Upper lobe of left lung (tissue), 6 donors: ENCODE results near the gene RYR3. TPM values are rescaled to one million over a fixed set of nuclear protein-coding genes. Genes with fewer than 3 reads are reported as not detected.

Experiments
- ATAC-seq, 2 donors: fragments of 200-7000 bp; cut with Tn5 transposase; one replicate each; pipeline ENCODE4 v1.9.1; 2022; ENCODE audit warnings: mild to moderate bottlenecking in 2 of 2, moderate library complexity in 2 of 2; ENCODE audit not compliant: low FRiP score in 2 of 2
- DNase-seq, 2 donors: peaks; one replicate each; pipeline ENCODE4 v3.0.0-alpha.2; 2019 to 2020
- H3K27ac ChIP-seq, 4 donors: fragments of 200-600 bp; sonication (generic); one replicate each; pipeline ENCODE4 v1.5.1; 2016 to 2019
- H3K27me3 ChIP-seq, 4 donors: fragments of 200-600 bp; sonication (generic); one replicate each; pipeline ENCODE4 v1.5.1; 2017 to 2019
- H3K36me3 ChIP-seq, 4 donors: fragments of 200-600 bp; sonication (generic); one replicate each; pipeline ENCODE4 v1.5.1; 2016 to 2019
- H3K4me1 ChIP-seq, 4 donors: fragments of 200-600 bp; sonication (generic); one replicate each; pipeline ENCODE4 v1.5.1; 2018 to 2019
- H3K4me3 ChIP-seq, 4 donors: fragments of 200-600 bp; sonication (generic); one replicate each; pipeline ENCODE4 v1.5.1; 2017 to 2019; ENCODE audit warnings: mild to moderate bottlenecking in 2 of 4, moderate library complexity in 1 of 4
- H3K9me3 ChIP-seq, 4 donors: fragments of 200-600 bp; sonication (generic); one replicate each; pipeline ENCODE4 v1.5.1; 2018 to 2019
- EP300 ChIP-seq, 4 donors: sonication (generic); formaldehyde crosslinking; IDR thresholded peaks; one replicate each; pipeline ENCODE4 v1.5.1; 2017; ENCODE audit warnings: antibody characterized with exemption in 4 of 4, control low read depth in 2 of 4
- POLR2A ChIP-seq, 4 donors: fragments of 450-650 bp; IDR thresholded peaks; one replicate each; pipeline ENCODE4 v1.5.1; 2016 to 2017; ENCODE audit warnings: antibody characterized with exemption in 4 of 4, mild to moderate bottlenecking in 2 of 4
- POLR2AphosphoS5 ChIP-seq, 2 donors: sonication (generic); formaldehyde crosslinking; IDR thresholded peaks; one replicate each; pipeline ENCODE4 v1.5.1; 2017; ENCODE audit warnings: antibody characterized with exemption in 2 of 2
- WGBS, 2 donors: methylation state at CpG; one replicate each; pipeline ENCODE4 v1.1.5; 2017 to 2018; 5-methylcytosine and 5-hydroxymethylcytosine counted together
- total RNA-seq, 6 donors: library from RNA; depleted of rRNA in 4 of 6; stranded (reverse); fragments of >200 nt in 4 of 6; gene quantifications; one replicate each; pipeline versions ENCODE4 v1.1.0 to v1.2.1, GENCODE V29; 2016 to 2021
- TF ChIP-seq, protein P1 (sequence below), 6 experiments: fragments of 450-650 bp in 4 of 6; fragments of 200-600 bp in 2 of 6; sonication (generic) in 2 of 6; IDR thresholded peaks; one replicate each; pipeline ENCODE4 v1.5.1; 2016 to 2019; ENCODE audit warnings: antibody characterized with exemption in 6 of 6
- donor health status: DM: no; HTN: no; CAD: no; lungs with moderate emphysema.
- donor health status: DM: no; HTN: yes; CAD: no; lungs with severe emphysema.

RYR3 gene
- total RNA-seq, 6 donors from 2014 or later: under 0.01 to 0.34 (median 0.15) TPM

DNA sequence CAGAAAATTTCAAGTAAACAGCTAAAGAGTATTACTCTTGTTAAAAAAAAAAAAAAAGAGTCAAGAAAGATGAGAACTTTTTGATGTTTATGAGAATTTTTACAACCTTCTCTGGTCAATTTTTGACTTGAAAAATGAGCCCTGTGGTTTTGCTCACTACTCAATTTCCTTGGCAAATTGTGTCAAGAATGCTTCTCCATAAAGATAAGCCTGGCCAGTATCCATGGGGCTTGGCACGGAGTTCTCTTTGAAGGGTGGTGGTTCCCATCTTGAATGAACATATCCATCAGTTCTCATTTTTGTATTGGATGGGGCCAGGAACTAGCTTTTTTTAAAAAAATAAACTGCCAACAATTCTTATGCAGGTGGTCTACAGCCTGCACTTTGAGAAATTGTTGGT lies 179.9 kb downstream of the RYR3 start:
- no peaks in the 10 kb centered on the region for H3K27me3 ChIP-seq
- H3K27ac ChIP-seq: no peak overlapping the region
- no peaks in the 10 kb centered on the region for H3K4me1 ChIP-seq
- DNase-seq (no peak), ATAC-seq (no peak)
- no peaks in the 10 kb centered on the region for H3K9me3 ChIP-seq
- WGBS, 2 donors: 77 to 78% methylated on average over 1 of the region's 1 CpG
- no peak for TF ChIP-seq EP300 (IDR thresholded peaks at IDR 0.05)
- TF ChIP-seq POLR2A (IDR thresholded peaks at IDR 0.05): no peak
- TF ChIP-seq, protein P1, sequence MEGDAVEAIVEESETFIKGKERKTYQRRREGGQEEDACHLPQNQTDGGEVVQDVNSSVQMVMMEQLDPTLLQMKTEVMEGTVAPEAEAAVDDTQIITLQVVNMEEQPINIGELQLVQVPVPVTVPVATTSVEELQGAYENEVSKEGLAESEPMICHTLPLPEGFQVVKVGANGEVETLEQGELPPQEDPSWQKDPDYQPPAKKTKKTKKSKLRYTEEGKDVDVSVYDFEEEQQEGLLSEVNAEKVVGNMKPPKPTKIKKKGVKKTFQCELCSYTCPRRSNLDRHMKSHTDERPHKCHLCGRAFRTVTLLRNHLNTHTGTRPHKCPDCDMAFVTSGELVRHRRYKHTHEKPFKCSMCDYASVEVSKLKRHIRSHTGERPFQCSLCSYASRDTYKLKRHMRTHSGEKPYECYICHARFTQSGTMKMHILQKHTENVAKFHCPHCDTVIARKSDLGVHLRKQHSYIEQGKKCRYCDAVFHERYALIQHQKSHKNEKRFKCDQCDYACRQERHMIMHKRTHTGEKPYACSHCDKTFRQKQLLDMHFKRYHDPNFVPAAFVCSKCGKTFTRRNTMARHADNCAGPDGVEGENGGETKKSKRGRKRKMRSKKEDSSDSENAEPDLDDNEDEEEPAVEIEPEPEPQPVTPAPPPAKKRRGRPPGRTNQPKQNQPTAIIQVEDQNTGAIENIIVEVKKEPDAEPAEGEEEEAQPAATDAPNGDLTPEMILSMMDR (IDR thresholded peaks at IDR 0.05): no peak
- no peak for TF ChIP-seq POLR2AphosphoS5 (IDR thresholded peaks at IDR 0.05)
- H3K36me3 ChIP-seq: no peaks in the 10 kb centered on the region
- no peak overlapping the region for H3K4me3 ChIP-seq

DNA sequence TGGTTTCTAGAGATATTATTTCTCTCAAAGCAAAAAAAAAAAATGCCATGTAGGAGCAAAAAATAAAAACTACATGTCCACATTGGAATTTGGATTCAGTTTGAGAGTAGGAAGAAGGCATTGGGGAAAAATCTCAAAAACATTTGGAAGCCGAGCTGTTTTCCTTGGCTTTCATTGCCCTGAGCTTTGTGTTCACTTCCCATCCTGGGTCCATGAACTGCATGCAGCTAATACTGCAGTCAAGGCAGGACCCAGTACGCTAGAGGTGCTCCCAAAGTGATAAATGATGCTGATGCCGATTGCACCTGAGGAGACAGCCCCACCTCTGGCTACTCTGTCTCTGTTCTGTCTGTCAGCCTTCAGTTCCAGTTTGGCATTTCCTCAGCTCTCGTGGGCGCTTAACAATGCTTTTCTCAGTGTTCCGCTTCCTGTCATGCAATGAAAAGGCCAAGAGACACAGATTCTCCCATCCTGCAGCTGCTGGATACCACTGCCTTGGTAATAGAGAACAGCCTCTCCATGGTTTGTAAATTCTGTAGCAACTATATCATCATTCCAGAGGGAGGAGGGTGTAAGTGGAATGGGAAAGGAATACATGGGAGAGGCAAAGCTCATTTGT lies 181.8 kb downstream of the RYR3 start:
- Histone ChIP-seq H3K36me3 (no peaks in the 10 kb centered on the region), H3K9me3 (no peaks in the 10 kb centered on the region), H3K27ac (no peak overlapping the region), H3K4me1 (no peaks in the 10 kb centered on the region), H3K4me3 (no peak overlapping the region), H3K27me3 (no peaks in the 10 kb centered on the region)
- ATAC-seq (no peak), DNase-seq (no peak)
- WGBS, 2 donors: 44 to 77% methylated on average over 6 of the region's 6 CpGs
- TF ChIP-seq POLR2A (IDR thresholded peaks at IDR 0.05): no peak

DNA sequence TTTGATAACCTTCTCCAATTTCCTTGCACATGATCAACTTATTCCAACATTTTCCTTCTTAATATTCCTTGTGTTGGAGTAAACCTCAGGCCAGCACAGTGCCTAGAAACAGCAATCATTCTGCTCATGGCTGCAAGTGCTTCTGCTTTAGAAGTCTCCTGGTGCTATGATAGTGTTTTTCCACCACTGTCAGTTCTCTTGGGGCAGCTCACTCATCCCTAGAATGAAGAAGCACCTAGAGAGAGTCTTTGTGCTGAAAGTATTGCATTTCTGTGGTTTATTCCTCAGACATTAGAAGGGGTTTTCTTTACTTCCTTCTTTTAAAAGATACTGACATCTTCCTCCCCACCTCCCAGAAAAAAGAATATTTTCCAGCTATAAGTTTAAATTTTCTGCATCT lies 183.5 kb downstream of the RYR3 start:
- DNase-seq: no peak
- H3K27me3 ChIP-seq: no peaks in the 10 kb centered on the region
- H3K4me1 ChIP-seq: no peaks in the 10 kb centered on the region
- H3K4me3 ChIP-seq: no peak overlapping the region
- H3K9me3 ChIP-seq: no peaks in the 10 kb centered on the region
- no peaks in the 10 kb centered on the region for H3K36me3 ChIP-seq
- H3K27ac ChIP-seq: no peak overlapping the region
- TF ChIP-seq, protein P1 (IDR thresholded peaks at IDR 0.05): no peak
- TF ChIP-seq POLR2A (IDR thresholded peaks at IDR 0.05): no peak
- no peak for TF ChIP-seq POLR2AphosphoS5 (IDR thresholded peaks at IDR 0.05)
- TF ChIP-seq EP300 (IDR thresholded peaks at IDR 0.05): no peak
- ATAC-seq: no peak

DNA sequence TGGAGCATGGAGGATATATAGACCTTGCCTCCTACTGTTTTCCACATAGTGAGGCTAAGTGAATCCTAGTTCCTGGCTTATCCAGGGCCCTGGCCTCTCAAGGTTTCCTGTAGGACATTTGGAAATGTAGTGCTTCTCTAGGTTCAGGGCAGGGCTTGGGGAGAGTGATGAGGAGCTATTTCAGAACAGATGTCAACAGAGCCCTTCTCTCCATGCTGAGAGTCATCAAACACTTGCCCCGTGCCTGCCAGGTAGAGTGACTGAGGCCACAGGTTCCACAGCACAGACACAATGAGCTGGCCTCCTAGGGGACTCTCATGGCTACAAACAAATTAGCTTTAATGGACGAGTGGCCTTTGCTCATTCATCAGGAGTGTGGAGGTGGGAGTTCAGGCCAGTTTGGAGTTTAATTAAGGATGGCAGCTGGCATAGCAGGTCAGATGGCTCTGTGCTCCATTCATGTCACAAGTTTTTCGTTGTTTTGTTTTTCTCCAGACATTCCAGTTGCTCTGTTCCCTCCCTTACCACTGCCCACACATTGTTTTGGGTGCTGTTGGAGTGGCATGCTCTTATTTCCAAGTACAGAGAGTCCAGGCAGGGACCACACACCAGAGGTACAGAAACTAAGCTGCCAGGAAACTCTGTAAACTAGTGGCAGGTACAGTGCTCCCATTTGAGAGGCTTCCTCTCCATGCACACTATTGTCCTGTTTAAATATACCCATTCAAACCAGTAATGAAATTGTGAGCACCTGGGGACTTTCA lies 189.8 kb downstream of the RYR3 start:
- Histone ChIP-seq H3K27ac (no peak overlapping the region), H3K4me1 (no peaks in the 10 kb centered on the region), H3K36me3 (no peaks in the 10 kb centered on the region), H3K9me3 (no peaks in the 10 kb centered on the region), H3K4me3 (no peak overlapping the region), H3K27me3 (no peaks in the 10 kb centered on the region)
- ATAC-seq (no peak), DNase-seq (no peak)
- TF ChIP-seq POLR2A (IDR thresholded peaks at IDR 0.05) (no peak), POLR2AphosphoS5 (IDR thresholded peaks at IDR 0.05) (no peak), EP300 (IDR thresholded peaks at IDR 0.05) (no peak)
- TF ChIP-seq, protein P1 (IDR thresholded peaks at IDR 0.05): no peak
- 56 to 61% methylated on average over 3 of the region's 3 CpGs for WGBS, 2 donors

DNA sequence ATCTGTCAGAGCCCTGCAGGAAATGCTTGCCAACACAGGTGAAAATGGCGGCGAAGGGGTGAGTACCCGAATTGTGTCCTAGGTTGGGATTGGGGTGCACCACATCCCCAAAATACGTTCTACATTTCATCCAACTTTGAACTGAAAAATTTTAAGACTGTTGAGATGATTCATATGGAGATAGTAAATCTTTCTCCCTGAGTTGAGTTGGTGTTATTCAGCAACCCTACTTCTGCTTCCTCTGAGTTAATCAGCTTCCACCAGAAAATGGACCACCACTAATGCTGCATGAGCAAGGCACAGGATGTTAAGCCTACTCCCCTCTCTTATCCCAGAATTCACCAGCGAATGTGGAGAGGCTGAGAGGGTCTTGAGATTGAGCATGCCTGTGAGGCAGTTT lies 192.9 kb downstream of the RYR3 start:
- TF ChIP-seq, protein P1 (IDR thresholded peaks at IDR 0.05): no peak
- ATAC-seq (no peak), DNase-seq (no peak)
- 63 to 67% methylated on average over 5 of the region's 5 CpGs for WGBS, 2 donors
- Histone ChIP-seq H3K4me3 (no peak overlapping the region), H3K27ac (no peak overlapping the region), H3K36me3 (no peaks in the 10 kb centered on the region), H3K27me3 (no peaks in the 10 kb centered on the region), H3K9me3 (no peaks in the 10 kb centered on the region), H3K4me1 (no peaks in the 10 kb centered on the region)
